NK-92 (cell line): ENCODE data around the gene ZNF470.
A peak's percentile ranks its signal among the peaks of the same experiment; 100 is the strongest.

Experiments
- DNase-seq: peaks from one replicate; lab custom pipeline; 2025; ENCODE audit not compliant: unreplicated experiment; lab: John Stamatoyannopoulos, UW

The ZNF470 gene

GRCh38 chr19:56567274-56568120, at the start of gene ZNF470:
ZNF470 (plus strand) TSS chr19:56567468; CDS start chr19:56570312, 2,844 bp downstream.
- DNase-seq = no peak

DNA sequence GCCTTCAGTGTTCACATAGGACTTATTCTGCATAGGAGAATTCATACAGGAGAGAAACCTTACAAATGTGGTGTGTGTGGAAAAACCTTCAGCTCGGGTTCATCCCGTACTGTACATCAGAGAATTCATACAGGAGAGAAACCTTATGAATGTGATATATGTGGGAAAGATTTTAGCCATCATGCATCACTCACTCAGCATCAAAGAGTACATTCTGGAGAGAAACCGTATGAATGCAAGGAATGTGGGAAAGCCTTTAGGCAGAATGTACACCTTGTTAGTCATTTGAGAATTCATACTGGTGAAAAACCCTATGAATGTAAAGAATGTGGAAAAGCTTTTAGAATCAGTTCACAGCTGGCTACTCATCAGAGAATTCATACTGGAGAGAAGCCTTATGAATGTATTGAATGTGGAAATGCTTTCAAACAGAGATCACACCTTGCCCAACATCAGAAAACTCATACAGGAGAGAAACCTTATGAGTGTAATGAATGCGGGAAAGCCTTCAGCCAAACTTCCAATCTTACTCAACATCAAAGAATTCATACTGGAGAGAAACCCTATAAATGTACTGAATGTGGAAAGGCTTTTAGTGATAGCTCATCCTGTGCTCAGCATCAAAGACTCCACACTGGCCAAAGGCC, 41.9 kb upstream of the ZNF470 start:
- no peak for DNase-seq

GRCh38 chr19:56537442-56537841, 29.8 kb upstream of the ZNF470 start:
- no peak for DNase-seq

GRCh38 chr19:56538254-56538760, 29.0 kb upstream of the ZNF470 start:
- DNase-seq = no peak

- no peak for DNase-seq
Measured at GRCh38 chr19:56538761-56539263, 28.5 kb upstream of the ZNF470 start, which contains the start of gene ZFP28. ZFP28 (plus strand) TSS chr19:56538948; CDS start chr19:56539019, 71 bp downstream.

DNA sequence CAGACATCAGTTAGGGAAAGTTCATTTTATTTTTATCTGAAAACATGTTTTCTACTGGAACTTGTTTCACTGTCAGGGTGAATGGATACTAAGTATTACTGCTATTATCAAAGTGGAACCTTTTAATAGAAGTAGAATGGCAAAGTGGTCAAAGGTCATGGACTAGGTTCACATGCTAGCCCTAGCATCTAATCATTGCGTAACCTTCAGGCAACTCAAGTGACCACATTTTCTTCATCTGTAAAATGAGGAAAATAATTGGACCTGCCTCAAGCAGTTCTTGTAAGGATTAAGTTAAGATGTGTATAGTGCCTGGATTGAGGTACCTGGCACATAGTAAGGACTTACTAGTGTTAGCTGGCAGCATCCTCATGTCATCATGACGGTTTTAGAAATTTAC, 23.5 kb upstream of the ZNF470 start:
- DNase-seq = no peak

DNA sequence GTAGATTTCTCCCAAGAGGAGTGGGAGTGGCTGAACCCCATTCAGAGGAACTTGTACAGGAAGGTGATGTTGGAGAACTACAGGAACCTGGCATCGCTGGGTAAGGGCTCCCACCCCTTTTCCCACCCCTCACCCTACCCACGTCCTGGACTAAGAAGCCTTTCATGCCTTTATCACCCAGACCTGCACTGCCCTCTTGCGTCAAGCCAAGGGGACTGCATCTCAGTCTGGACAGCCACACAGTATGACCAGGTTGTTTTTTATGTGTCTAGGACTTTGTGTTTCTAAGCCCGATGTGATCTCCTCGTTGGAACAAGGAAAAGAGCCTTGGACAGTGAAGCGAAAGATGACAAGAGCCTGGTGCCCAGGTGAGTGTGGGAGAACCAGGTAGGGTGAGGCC, 19.7 kb upstream of the ZNF470 start:
- DNase-seq = no peak

DNA sequence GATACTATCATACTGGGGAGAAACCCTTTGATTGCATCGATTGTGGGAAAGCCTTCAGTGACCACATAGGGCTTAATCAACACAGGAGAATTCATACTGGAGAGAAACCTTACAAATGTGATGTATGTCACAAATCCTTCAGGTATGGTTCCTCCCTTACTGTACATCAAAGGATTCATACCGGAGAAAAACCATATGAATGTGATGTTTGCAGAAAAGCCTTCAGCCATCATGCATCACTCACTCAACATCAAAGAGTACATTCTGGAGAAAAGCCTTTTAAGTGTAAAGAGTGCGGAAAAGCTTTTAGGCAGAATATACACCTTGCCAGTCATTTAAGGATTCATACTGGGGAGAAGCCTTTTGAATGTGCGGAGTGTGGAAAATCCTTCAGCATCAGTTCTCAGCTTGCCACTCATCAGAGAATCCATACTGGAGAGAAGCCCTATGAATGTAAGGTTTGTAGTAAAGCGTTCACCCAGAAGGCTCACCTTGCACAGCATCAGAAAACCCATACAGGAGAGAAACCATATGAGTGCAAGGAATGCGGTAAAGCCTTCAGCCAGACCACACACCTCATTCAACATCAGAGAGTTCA, 12.9 kb upstream of the ZNF470 start:
- no peak for DNase-seq

GRCh38 chr19:56562766-56563165, 4.5 kb upstream of the ZNF470 start:
- no peak for DNase-seq

DNA sequence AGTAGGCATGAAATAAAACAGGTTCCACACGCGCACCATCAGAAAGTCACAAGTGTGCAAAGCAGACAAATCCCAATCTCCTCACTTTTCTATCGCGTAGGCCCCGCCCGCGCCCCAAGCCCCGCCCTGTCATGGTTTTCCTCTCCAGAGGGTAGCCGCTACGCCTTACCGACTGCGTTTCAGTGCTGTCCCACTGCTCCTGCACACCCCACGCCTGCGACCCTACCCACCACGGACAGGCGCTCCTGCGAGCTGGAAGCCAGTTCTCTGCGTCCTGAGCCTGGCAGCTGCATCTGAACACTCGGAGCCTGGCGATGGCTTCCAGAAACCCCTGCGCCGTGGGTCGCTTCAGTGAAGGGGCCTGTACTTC, 379 bp upstream of the ZNF470 start:
- no peak for DNase-seq

GRCh38 chr19:56572589-56572988, 5.3 kb downstream of the ZNF470 start:
- no peak for DNase-seq

GRCh38 chr19:56573914-56574313, 6.6 kb downstream of the ZNF470 start:
- no peak for DNase-seq

DNA sequence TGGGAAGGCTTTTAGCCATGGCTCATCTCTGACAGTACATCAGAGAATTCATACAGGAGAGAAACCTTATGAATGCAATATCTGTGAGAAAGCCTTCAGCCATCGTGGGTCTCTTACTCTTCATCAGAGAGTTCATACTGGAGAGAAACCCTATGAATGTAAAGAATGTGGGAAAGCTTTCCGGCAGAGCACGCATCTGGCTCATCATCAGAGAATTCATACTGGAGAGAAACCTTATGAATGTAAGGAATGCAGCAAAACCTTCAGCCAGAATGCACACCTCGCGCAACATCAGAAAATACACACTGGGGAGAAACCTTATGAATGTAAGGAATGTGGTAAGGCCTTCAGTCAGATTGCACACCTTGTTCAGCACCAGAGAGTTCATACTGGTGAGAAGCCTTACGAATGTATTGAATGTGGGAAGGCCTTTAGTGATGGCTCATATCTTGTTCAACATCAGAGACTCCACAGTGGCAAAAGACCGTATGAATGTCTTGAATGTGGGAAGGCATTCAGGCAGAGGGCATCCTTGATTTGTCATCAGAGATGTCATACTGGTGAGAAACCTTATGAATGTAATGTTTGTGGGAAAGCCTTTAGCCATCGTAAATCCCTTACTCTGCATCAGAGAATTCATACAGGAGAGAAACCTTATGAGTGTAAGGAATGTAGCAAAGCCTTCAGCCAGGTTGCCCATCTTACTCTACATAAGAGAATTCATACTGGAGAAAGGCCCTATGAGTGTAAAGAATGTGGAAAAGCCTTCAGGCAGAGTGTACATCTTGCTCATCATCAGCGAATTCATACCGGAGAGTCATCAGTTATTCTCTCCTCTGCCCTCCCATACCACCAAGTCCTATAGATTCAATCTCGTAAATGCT, 10.7 kb downstream of the ZNF470 start:
- no peak for DNase-seq

DNA sequence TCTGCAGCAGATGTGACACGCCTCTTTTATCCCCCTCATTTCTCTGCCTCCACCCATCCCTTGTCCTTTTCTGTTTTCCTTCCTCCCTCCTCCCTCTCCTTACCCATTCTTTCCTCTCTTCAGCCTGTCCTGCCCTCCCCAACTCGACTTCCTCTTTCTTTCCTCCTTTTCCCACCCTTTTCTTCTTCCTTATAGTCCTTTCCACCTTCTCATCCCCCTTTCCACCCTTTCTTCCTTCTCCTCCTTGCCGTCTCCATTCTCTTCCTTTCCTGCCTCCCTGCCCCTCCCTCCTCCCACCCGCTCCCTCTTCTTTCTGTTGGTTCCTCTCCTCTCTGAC, 27.1 kb downstream of the ZNF470 start:
- no peak for DNase-seq

GRCh38 chr19:56594783-56595547, 27.7 kb downstream of the ZNF470 start, which contains the start of gene ZNF71:
ZNF71 (plus strand) TSS chr19:56595302; CDS start chr19:56601559, 6,257 bp downstream.
- peak; percentile 23 for DNase-seq

DNA sequence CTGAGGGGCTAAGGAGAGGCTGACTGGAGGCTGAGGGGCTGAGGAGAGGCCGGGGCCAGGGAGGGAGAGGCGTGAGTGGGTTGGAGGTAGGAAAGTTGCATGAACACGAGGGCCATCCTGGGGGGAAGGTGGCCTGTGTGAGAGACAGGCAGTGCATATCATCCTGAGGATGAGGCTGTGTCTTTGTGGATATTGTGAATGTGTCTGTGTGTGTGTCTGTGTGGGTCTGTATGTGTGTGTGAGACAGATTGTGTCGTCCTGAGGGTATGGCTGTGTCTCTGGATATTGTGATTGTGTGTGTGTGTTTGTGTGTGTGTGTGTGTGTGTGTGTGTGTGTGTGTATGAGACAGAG, 28.3 kb downstream of the ZNF470 start:
- no peak for DNase-seq

- DNase-seq = no peak
Measured at GRCh38 chr19:56596676-56597075, 29.4 kb downstream of the ZNF470 start.

GRCh38 chr19:56597696-56598095, 30.4 kb downstream of the ZNF470 start:
- DNase-seq = no peak

- no peak for DNase-seq
Measured at GRCh38 chr19:56601375-56601774, 34.1 kb downstream of the ZNF470 start.

GRCh38 chr19:56603829-56604228, 36.6 kb downstream of the ZNF470 start:
- DNase-seq = no peak
